Measurements from ENCODE around the gene AZGP1. TPM values are rescaled to one million over a fixed set of nuclear protein-coding genes. Genes with fewer than 3 reads are reported as not detected.

Gene AZGP1
- total and polyA plus RNA-seq, 2 of the 13 experiments (the other 11 are each of a cell fraction or from before 2014, with no cell fraction given) = 93.8 to 229 TPM

DNA sequence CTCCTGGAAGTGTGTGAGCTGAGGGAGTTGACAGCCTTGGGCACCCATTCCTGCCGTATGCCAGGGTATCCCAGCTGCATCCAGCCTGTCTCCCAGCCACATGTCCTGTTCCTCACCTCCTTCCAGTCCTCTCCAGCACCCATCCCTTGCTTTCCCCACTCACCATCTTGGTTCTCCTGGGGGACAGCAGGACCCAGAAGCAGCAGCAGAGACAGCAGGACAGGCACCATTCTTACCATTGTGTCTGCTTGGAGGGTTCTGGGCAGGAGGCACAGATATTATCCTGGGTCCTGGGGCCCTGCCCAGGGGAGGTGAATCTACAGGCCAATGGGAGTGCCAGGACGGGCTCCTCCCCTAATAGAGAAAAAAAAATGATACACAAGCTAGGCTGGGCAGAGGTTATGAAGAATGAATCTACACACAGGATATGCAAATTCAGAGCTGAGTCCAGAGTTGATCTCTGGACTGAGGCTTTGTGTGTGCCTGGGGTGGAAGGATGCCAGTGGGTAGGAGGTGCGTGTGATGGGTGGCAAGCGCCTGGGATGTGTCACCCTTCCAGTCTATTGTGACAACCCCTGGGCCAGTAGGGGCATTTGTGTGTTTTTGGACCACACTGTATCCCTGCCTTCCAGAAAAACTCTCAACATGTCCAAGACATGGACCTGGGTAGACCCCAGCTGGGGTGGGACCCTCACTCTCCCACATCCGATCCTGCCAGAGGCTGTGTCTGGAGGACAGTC lies at the start of gene AZGP1 (continued):
- TF ChIP-seq, protein P1, sequence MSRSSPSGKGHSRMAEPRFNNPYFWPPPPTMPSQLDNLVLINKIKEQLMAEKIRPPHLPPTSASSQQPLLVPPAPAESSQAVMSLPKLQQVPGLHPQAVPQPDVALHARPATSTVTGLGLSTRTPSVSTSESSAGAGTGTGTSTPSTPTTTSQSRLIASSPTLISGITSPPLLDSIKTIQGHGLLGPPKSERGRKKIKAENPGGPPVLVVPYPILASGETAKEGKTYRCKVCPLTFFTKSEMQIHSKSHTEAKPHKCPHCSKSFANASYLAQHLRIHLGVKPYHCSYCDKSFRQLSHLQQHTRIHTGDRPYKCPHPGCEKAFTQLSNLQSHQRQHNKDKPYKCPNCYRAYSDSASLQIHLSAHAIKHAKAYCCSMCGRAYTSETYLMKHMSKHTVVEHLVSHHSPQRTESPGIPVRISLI (CRISPR knock-in tag; IDR thresholded peaks at IDR 0.05; ENCODE audit: borderline replicate concordance) = peak; percentile 94
- TF ChIP-seq HOXD1 (CRISPR knock-in tag; IDR thresholded peaks at IDR 0.05) (no peak), RORA (CRISPR knock-in tag; IDR thresholded peaks at IDR 0.05) (no peak), ZNF720 (CRISPR knock-in tag; IDR thresholded peaks at IDR 0.05) (no peak), HDAC6 (IDR thresholded peaks at IDR 0.05; ENCODE audit: low read depth, low read length) (no peak), ZNF331 (CRISPR knock-in tag; IDR thresholded peaks at IDR 0.05) (no peak), ZSCAN30 (CRISPR knock-in tag; IDR thresholded peaks at IDR 0.05) (no peak), ZNF550 (CRISPR knock-in tag; IDR thresholded peaks at IDR 0.05; ENCODE audit: borderline replicate concordance) (no peak), ZC3H13 (CRISPR knock-in tag; IDR thresholded peaks at IDR 0.05) (no peak), EHMT2 (IDR thresholded peaks at IDR 0.05; ENCODE audit: borderline replicate concordance, low read depth, low read length) (no peak), ZNF7 (CRISPR knock-in tag; IDR thresholded peaks at IDR 0.05) (no peak), NR2C2 (CRISPR knock-in tag; IDR thresholded peaks at IDR 0.05; ENCODE audit: borderline replicate concordance) (peak; percentile 40), ZNF260 (CRISPR knock-in tag; IDR thresholded peaks at IDR 0.05; ENCODE audit: borderline replicate concordance, low read depth) (no peak), PCBP1 (IDR thresholded peaks at IDR 0.05; ENCODE audit: borderline replicate concordance, low read depth, low read length) (no peak), ZNF619 (CRISPR knock-in tag; IDR thresholded peaks at IDR 0.05) (no peak)
- TF ChIP-seq, protein P2, sequence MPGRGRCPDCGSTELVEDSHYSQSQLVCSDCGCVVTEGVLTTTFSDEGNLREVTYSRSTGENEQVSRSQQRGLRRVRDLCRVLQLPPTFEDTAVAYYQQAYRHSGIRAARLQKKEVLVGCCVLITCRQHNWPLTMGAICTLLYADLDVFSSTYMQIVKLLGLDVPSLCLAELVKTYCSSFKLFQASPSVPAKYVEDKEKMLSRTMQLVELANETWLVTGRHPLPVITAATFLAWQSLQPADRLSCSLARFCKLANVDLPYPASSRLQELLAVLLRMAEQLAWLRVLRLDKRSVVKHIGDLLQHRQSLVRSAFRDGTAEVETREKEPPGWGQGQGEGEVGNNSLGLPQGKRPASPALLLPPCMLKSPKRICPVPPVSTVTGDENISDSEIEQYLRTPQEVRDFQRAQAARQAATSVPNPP (CRISPR knock-in tag; IDR thresholded peaks at IDR 0.05) = no peak
- TF ChIP-seq, protein P3, sequence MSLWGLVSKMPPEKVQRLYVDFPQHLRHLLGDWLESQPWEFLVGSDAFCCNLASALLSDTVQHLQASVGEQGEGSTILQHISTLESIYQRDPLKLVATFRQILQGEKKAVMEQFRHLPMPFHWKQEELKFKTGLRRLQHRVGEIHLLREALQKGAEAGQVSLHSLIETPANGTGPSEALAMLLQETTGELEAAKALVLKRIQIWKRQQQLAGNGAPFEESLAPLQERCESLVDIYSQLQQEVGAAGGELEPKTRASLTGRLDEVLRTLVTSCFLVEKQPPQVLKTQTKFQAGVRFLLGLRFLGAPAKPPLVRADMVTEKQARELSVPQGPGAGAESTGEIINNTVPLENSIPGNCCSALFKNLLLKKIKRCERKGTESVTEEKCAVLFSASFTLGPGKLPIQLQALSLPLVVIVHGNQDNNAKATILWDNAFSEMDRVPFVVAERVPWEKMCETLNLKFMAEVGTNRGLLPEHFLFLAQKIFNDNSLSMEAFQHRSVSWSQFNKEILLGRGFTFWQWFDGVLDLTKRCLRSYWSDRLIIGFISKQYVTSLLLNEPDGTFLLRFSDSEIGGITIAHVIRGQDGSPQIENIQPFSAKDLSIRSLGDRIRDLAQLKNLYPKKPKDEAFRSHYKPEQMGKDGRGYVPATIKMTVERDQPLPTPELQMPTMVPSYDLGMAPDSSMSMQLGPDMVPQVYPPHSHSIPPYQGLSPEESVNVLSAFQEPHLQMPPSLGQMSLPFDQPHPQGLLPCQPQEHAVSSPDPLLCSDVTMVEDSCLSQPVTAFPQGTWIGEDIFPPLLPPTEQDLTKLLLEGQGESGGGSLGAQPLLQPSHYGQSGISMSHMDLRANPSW (CRISPR knock-in tag; IDR thresholded peaks at IDR 0.05; ENCODE audit: borderline replicate concordance) = no peak
- TF ChIP-seq, protein P4, sequence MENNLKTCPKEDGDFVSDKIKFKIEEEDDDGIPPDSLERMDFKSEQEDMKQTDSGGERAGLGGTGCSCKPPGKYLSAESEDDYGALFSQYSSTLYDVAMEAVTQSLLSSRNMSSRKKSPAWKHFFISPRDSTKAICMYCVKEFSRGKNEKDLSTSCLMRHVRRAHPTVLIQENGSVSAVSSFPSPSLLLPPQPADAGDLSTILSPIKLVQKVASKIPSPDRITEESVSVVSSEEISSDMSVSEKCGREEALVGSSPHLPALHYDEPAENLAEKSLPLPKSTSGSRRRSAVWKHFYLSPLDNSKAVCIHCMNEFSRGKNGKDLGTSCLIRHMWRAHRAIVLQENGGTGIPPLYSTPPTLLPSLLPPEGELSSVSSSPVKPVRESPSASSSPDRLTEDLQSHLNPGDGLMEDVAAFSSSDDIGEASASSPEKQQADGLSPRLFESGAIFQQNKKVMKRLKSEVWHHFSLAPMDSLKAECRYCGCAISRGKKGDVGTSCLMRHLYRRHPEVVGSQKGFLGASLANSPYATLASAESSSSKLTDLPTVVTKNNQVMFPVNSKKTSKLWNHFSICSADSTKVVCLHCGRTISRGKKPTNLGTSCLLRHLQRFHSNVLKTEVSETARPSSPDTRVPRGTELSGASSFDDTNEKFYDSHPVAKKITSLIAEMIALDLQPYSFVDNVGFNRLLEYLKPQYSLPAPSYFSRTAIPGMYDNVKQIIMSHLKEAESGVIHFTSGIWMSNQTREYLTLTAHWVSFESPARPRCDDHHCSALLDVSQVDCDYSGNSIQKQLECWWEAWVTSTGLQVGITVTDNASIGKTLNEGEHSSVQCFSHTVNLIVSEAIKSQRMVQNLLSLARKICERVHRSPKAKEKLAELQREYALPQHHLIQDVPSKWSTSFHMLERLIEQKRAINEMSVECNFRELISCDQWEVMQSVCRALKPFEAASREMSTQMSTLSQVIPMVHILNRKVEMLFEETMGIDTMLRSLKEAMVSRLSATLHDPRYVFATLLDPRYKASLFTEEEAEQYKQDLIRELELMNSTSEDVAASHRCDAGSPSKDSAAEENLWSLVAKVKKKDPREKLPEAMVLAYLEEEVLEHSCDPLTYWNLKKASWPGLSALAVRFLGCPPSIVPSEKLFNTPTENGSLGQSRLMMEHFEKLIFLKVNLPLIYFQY (CRISPR knock-in tag; IDR thresholded peaks at IDR 0.05; ENCODE audit: borderline replicate concordance) = no peak
- TF ChIP-seq, protein P5, sequence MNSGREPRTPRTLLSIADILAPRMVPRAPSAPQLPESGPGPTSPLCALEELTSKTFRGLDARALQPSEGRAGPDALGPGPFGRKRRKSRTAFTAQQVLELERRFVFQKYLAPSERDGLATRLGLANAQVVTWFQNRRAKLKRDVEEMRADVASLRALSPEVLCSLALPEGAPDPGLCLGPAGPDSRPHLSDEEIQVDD (CRISPR knock-in tag; IDR thresholded peaks at IDR 0.05; ENCODE audit: borderline replicate concordance) = no peak

Data from HepG2 (cell line).